ENCODE results near the gene GPR34.

DNA sequence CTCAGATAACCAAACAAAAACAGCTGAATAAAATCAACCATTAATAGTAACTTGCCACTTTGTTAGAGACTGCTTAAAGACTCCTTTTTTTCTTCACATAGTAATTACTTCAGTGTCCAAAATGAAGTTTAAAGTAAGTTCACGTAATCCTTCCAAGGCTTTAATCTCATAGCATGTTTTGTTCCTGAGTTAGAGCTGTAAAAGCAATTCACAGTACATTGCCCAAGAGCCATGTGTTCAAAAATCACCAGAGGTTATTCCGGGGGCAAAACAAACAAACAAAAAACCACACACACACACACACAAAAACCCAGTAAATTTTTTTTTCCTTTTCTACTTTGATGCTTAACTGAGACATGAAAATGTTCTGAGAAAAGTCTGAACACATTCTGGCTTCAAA is 41.3 kb downstream of the GPR34 start:
- TF ChIP-seq, protein P1, sequence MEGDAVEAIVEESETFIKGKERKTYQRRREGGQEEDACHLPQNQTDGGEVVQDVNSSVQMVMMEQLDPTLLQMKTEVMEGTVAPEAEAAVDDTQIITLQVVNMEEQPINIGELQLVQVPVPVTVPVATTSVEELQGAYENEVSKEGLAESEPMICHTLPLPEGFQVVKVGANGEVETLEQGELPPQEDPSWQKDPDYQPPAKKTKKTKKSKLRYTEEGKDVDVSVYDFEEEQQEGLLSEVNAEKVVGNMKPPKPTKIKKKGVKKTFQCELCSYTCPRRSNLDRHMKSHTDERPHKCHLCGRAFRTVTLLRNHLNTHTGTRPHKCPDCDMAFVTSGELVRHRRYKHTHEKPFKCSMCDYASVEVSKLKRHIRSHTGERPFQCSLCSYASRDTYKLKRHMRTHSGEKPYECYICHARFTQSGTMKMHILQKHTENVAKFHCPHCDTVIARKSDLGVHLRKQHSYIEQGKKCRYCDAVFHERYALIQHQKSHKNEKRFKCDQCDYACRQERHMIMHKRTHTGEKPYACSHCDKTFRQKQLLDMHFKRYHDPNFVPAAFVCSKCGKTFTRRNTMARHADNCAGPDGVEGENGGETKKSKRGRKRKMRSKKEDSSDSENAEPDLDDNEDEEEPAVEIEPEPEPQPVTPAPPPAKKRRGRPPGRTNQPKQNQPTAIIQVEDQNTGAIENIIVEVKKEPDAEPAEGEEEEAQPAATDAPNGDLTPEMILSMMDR (IDR thresholded peaks at IDR 0.05; ENCODE audit: poor library complexity) = no peak
- TF ChIP-seq EZH2 (IDR thresholded peaks at IDR 0.05; ENCODE audit: borderline replicate concordance) = no peak
